SKM-1 treated with dmso at 0.1 percent for 144 hours (cell line): ENCODE data around the gene KDM8.

ENCODE experiments used
- DNase-seq: peaks from one replicate; lab custom pipeline; 2025; ENCODE audit not compliant: unreplicated experiment; lab: John Stamatoyannopoulos, UW

The KDM8 gene

GRCh38 chr16:27228621-27229501 is 25.5 kb downstream of the KDM8 start:
- no peak for DNase-seq

GRCh38 chr16:27229891-27230470 is 26.7 kb downstream of the KDM8 start:
- no peak for DNase-seq

- no peak for DNase-seq
Measured at GRCh38 chr16:27230562-27231001, 27.3 kb downstream of the KDM8 start.

- DNase-seq: no peak
Measured at GRCh38 chr16:27231692-27232060, 28.4 kb downstream of the KDM8 start.

GRCh38 chr16:27232061-27232900 is 29.0 kb downstream of the KDM8 start:
- DNase-seq: no peak

- no peak for DNase-seq
Measured at GRCh38 chr16:27232901-27233625, 29.7 kb downstream of the KDM8 start.

- no peak for DNase-seq
Measured at GRCh38 chr16:27233731-27234130, 30.4 kb downstream of the KDM8 start.

- no peak for DNase-seq
Measured at GRCh38 chr16:27234171-27234570, 30.8 kb downstream of the KDM8 start.

GRCh38 chr16:27234603-27235002 is 31.3 kb downstream of the KDM8 start:
- DNase-seq: no peak

GRCh38 chr16:27235055-27235937 is 32.0 kb downstream of the KDM8 start:
- peak; percentile 36 for DNase-seq

- DNase-seq: no peak
Measured at GRCh38 chr16:27235938-27236245, 32.6 kb downstream of the KDM8 start.

GRCh38 chr16:27236635-27237218 is 33.4 kb downstream of the KDM8 start:
- DNase-seq: no peak

GRCh38 chr16:27237219-27238015 is 34.1 kb downstream of the KDM8 start:
- no peak for DNase-seq

GRCh38 chr16:27238016-27238587 is 34.8 kb downstream of the KDM8 start:
- DNase-seq: no peak

GRCh38 chr16:27238591-27238990 is 35.3 kb downstream of the KDM8 start:
- DNase-seq: no peak

GRCh38 chr16:27239026-27239425 is 35.7 kb downstream of the KDM8 start:
- DNase-seq: no peak

GRCh38 chr16:27239906-27240655 is 36.8 kb downstream of the KDM8 start:
- no peak for DNase-seq

GRCh38 chr16:27240948-27241531 is 37.7 kb downstream of the KDM8 start:
- DNase-seq: no peak
